ENCODE data around the gene ATP8B4. TPM values are rescaled to one million over a fixed set of nuclear protein-coding genes. Genes with fewer than 3 reads are reported as not detected.

ATP8B4 gene
- total RNA-seq, 1 donor from 2014 or later: 9.4 TPM

DNA sequence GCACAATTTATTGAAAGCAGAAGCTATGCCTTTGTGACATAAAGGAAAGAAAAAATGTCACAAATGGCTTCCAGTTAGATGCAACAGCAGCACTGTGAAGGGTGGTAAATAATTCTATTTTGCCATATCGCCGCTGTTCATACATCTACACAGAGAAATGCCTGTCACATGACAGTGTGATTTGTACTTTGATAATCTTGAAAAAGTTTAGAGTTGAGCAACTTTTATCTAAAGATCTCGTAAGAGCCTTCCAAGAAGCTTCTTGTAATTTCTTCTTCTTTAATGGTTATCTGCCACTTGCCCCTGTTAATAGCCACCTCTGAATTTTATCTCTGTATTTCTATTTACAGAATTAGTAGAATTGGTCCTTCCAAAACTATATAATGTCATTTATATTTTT, 192.3 kb downstream of the ATP8B4 start:
- no peaks in the 10 kb centered on the region for H3K36me3 ChIP-seq
- H3K9me3 ChIP-seq: no peaks in the 10 kb centered on the region
- TF ChIP-seq, protein P1, sequence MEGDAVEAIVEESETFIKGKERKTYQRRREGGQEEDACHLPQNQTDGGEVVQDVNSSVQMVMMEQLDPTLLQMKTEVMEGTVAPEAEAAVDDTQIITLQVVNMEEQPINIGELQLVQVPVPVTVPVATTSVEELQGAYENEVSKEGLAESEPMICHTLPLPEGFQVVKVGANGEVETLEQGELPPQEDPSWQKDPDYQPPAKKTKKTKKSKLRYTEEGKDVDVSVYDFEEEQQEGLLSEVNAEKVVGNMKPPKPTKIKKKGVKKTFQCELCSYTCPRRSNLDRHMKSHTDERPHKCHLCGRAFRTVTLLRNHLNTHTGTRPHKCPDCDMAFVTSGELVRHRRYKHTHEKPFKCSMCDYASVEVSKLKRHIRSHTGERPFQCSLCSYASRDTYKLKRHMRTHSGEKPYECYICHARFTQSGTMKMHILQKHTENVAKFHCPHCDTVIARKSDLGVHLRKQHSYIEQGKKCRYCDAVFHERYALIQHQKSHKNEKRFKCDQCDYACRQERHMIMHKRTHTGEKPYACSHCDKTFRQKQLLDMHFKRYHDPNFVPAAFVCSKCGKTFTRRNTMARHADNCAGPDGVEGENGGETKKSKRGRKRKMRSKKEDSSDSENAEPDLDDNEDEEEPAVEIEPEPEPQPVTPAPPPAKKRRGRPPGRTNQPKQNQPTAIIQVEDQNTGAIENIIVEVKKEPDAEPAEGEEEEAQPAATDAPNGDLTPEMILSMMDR (IDR thresholded peaks at IDR 0.05): no peak
- H3K27ac ChIP-seq: no peak overlapping the region
- H3K4me3 ChIP-seq: no peak overlapping the region
- ATAC-seq (no peak), DNase-seq (no peak)
- intact Hi-C loops (cut with DNase I): no loop called here
- no peaks in the 10 kb centered on the region for H3K27me3 ChIP-seq
- H3K4me1 ChIP-seq: no peaks in the 10 kb centered on the region

DNA sequence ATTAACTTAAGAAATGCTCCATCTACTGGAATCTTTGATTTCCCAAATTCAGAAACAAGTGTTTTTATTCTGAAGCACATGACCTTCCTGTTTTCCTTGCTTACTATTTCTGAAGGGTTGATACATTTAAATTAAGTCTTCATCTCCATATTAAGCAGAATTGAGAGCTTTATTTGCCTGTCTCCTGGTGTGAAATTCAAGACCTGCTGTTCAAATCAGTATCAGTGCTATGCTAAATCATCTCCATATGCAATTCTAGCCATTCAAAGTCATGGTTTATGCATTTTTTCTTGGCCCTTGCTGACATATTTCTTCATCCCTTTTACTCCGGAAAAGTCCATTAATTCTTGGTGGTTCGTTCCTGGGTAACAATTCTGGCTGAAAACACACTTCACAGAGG, 195.4 kb downstream of the ATP8B4 start:
- TF ChIP-seq, protein P1 (IDR thresholded peaks at IDR 0.05): no peak
- Histone ChIP-seq H3K27me3 (no peaks in the 10 kb centered on the region), H3K4me3 (no peak overlapping the region), H3K36me3 (no peaks in the 10 kb centered on the region), H3K4me1 (no peaks in the 10 kb centered on the region), H3K9me3 (no peaks in the 10 kb centered on the region), H3K27ac (no peak overlapping the region)
- intact Hi-C loops (cut with DNase I): no loop called here
- ATAC-seq (no peak), DNase-seq (no peak)

DNA sequence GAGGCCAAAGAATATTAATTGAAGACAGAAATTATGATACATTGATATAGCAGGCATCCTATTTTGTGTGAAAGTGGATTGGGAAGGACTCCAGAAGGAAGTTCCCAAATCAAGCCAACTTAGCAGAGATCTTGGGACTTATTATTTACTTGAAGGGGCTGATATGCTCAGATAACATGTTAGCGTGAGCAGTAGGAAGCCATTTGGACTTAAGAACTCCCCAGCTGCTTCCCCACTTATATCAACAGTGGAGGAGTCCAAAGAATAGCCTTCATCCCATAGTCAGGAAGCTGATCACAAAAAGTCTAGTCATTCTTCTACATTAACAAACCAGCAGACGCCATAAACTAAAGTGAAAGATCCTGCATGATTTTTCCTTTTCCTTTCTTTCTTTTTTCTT, 200.0 kb downstream of the ATP8B4 start:
- intact Hi-C loops (cut with DNase I): no loop called here
- no peaks in the 10 kb centered on the region for H3K9me3 ChIP-seq
- TF ChIP-seq, protein P1 (IDR thresholded peaks at IDR 0.05): no peak
- no peaks in the 10 kb centered on the region for H3K27me3 ChIP-seq
- ATAC-seq: no peak
- H3K36me3 ChIP-seq: no peaks in the 10 kb centered on the region
- H3K4me3 ChIP-seq: no peak overlapping the region
- no peak overlapping the region for H3K27ac ChIP-seq
- H3K4me1 ChIP-seq: no peaks in the 10 kb centered on the region
- DNase-seq: no peak

DNA sequence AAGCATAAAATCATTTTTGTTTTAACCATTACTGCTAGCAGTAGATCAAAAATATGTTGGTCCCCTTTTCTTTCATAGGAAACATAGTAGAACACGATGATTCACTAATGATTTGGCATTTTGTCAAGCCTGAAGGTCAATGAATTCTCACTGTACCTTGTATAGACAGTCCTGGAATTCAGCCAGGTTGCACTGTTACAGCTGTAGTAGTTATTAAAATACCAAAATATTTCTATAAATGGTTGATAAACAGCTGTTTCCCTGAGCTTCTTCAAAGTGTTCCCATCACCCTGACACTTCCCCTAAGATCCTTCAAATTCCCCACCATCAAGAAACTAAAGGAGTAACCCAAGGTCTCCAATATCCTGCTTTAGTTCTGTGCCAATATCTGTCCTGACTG, 200.9 kb downstream of the ATP8B4 start:
- DNase-seq: no peak
- no peaks in the 10 kb centered on the region for H3K36me3 ChIP-seq
- TF ChIP-seq, protein P1 (IDR thresholded peaks at IDR 0.05): no peak
- no peaks in the 10 kb centered on the region for H3K27me3 ChIP-seq
- H3K4me3 ChIP-seq: no peak overlapping the region
- ATAC-seq: no peak
- H3K4me1 ChIP-seq: no peaks in the 10 kb centered on the region
- no peak overlapping the region for H3K27ac ChIP-seq
- intact Hi-C loops (cut with DNase I): no loop called here
- H3K9me3 ChIP-seq: no peaks in the 10 kb centered on the region

DNA sequence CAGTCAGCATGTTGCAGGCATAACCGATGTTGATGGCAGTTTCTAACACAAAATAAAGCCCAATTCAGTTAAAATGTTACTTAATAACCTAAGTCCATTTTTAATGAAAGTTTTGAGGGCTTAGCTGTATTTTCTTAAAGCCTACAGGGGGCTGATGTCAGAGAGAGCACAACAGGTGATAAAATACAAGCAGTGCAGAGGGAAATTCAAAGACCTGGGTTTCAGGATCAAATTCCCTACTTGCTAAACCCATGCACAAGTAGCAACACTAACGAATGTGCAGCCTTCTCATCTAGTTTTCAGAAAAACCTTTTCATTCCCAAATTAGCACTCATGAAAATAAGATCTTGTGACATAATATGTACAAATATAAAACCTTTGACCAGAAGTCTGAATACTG, 202.0 kb downstream of the ATP8B4 start:
- no peaks in the 10 kb centered on the region for H3K27me3 ChIP-seq
- DNase-seq (no peak), ATAC-seq (no peak)
- H3K9me3 ChIP-seq: no peaks in the 10 kb centered on the region
- no peaks in the 10 kb centered on the region for H3K4me1 ChIP-seq
- no peak overlapping the region for H3K4me3 ChIP-seq
- intact Hi-C loops (cut with DNase I): no loop called here
- H3K36me3 ChIP-seq: no peaks in the 10 kb centered on the region
- H3K27ac ChIP-seq: no peak overlapping the region
- TF ChIP-seq, protein P1 (IDR thresholded peaks at IDR 0.05): no peak

GRCh38 chr15:49915822-49916221, 203.2 kb downstream of the ATP8B4 start:
- Histone ChIP-seq H3K4me1 (no peaks in the 10 kb centered on the region), H3K4me3 (no peak overlapping the region), H3K9me3 (peaks cover 3% of the 10 kb centered on the region), H3K36me3 (no peaks in the 10 kb centered on the region), H3K27ac (no peak overlapping the region), H3K27me3 (no peaks in the 10 kb centered on the region)
- DNase-seq (no peak), ATAC-seq (no peak)
- intact Hi-C loops (cut with DNase I): no loop called here
- TF ChIP-seq, protein P1 (IDR thresholded peaks at IDR 0.05): no peak

All from upper lobe of right lung (tissue), 1 donor.